ENCODE measurements around the gene TRIP10. TPM values are rescaled to one million over a fixed set of nuclear protein-coding genes. Genes with fewer than 3 reads are reported as not detected.

Gene TRIP10
- total RNA-seq, 4 donors from 2014 or later = 25.5 to 80.7 (median 40.5) TPM

DNA sequence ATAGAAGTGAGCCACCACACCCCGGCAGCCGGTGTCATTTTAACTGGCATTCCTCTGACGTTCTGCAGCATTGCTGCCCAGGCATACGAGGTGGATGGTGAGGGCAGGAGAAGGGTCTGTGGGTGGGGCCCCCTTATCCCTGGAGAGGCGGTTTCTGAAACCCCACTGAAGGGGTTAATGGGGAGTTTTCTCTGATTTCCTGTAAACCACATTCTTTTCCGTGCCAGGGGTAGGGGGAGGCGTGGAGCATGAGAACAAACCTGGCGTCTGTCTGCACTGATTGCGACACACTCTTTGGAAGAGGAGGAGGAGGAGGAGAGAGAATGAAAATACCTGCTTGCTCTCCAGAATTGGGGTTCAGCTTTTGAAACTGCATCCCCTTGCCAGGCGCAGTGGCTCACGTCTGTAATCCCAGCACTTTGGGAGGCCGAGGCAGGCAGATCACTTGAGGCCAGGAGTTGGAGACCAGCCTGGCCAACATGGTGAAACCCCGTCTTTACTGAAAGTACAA, 16.3 kb upstream of the TRIP10 start:
- 12% methylated on average over 13 of the region's 13 CpGs for WGBS
- H3K9me3 ChIP-seq = no peaks in the 10 kb centered on the region
- DNase-seq (ENCODE audit: low spot score in 2 of 2) = peak in 1 of 2 donors; percentile 72
- peak overlapping the region; percentile 54 for H3K27ac ChIP-seq
- no peak overlapping the region for H3K4me3 ChIP-seq
- no peaks in the 10 kb centered on the region for H3K27me3 ChIP-seq
- H3K4me1 ChIP-seq = peaks cover 24% of the 10 kb centered on the region
- TF ChIP-seq, protein P1, sequence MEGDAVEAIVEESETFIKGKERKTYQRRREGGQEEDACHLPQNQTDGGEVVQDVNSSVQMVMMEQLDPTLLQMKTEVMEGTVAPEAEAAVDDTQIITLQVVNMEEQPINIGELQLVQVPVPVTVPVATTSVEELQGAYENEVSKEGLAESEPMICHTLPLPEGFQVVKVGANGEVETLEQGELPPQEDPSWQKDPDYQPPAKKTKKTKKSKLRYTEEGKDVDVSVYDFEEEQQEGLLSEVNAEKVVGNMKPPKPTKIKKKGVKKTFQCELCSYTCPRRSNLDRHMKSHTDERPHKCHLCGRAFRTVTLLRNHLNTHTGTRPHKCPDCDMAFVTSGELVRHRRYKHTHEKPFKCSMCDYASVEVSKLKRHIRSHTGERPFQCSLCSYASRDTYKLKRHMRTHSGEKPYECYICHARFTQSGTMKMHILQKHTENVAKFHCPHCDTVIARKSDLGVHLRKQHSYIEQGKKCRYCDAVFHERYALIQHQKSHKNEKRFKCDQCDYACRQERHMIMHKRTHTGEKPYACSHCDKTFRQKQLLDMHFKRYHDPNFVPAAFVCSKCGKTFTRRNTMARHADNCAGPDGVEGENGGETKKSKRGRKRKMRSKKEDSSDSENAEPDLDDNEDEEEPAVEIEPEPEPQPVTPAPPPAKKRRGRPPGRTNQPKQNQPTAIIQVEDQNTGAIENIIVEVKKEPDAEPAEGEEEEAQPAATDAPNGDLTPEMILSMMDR (IDR thresholded peaks at IDR 0.05) = no peak
- no peak for TF ChIP-seq EP300 (IDR thresholded peaks at IDR 0.05)
- TF ChIP-seq POLR2A (IDR thresholded peaks at IDR 0.05) = no peak
- no peak for TF ChIP-seq POLR2AphosphoS5 (IDR thresholded peaks at IDR 0.05)
- H3K36me3 ChIP-seq = no peaks in the 10 kb centered on the region

DNA sequence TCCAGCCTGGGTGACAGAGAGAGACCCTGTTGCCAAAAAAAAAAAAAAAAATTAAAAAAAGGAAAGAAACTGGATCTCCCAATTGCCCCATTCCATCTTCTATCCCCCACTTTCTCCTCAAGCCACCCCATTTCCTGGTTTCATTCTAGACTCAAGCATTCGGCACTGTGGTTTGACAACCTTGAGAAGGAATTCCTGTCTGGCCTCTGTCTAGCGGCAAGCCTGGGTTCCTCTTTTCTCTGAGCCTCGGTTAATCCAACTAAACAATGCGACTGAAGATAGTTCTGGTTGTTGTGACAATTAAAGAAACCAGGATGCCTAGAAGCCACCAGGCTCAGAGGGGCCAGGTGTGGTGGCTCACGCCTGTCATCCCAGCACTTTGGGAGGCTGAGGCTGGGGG, 15.7 kb upstream of the TRIP10 start:
- peak overlapping the region; percentile 54 for H3K27ac ChIP-seq
- TF ChIP-seq, protein P1 (IDR thresholded peaks at IDR 0.05) = no peak
- TF ChIP-seq POLR2A (IDR thresholded peaks at IDR 0.05) (no peak), POLR2AphosphoS5 (IDR thresholded peaks at IDR 0.05) (no peak), EP300 (IDR thresholded peaks at IDR 0.05) (no peak)
- 56% methylated on average over 5 of the region's 5 CpGs for whole genome bisulfite sequencing
- no peaks in the 10 kb centered on the region for H3K9me3 ChIP-seq
- no peaks in the 10 kb centered on the region for H3K27me3 ChIP-seq
- H3K36me3 ChIP-seq = no peaks in the 10 kb centered on the region
- no peak overlapping the region for H3K4me3 ChIP-seq
- H3K4me1 ChIP-seq = peaks cover 24% of the 10 kb centered on the region
- DNase-seq (ENCODE audit: low spot score in 2 of 2) = no peak

DNA sequence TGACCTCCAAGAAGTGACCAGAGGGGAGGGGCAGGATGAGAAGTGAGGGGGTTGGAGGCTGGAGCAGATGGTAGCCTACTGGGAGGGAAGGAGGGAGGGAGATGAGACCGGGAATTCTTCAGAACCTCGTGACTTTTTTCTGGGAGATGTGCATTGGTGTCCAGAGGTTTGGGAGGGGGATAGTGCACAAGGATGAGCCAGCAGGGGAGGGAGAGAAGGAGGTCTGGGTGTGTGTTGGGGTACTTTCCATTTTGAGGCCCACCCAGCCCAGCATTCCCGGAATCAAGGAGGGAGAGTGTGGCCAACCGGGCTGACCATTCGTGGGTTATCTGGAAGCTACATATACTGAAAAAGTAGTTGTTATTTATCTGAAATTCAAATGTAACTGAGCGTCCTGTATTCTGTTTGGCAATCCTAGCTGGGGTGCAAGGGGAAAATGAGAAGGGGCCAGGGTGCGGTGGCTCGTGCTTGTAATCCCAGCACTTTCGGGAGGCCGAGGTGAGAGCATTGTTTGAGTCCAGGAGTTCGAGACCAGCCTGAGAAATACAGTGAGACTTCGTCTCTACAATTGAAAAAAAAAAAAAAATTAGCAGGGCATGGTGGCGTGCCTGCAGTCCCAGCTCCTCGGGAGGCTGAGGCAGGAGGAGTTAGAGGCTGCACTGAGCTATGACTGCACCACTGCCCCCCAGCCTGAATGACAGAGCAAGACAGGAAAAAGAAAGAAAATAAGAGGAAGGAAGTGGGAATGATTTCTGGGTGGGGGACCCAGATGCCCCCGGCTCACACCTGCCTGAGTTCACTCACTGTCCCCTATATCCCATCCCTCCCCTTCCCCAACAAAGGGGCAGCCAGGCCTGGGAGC, 14.6 kb upstream of the TRIP10 start:
- 70% methylated on average over 15 of the region's 15 CpGs for WGBS
- H3K4me1 ChIP-seq = peaks cover 24% of the 10 kb centered on the region
- no peak for DNase-seq (ENCODE audit: low spot score in 2 of 2)

DNA sequence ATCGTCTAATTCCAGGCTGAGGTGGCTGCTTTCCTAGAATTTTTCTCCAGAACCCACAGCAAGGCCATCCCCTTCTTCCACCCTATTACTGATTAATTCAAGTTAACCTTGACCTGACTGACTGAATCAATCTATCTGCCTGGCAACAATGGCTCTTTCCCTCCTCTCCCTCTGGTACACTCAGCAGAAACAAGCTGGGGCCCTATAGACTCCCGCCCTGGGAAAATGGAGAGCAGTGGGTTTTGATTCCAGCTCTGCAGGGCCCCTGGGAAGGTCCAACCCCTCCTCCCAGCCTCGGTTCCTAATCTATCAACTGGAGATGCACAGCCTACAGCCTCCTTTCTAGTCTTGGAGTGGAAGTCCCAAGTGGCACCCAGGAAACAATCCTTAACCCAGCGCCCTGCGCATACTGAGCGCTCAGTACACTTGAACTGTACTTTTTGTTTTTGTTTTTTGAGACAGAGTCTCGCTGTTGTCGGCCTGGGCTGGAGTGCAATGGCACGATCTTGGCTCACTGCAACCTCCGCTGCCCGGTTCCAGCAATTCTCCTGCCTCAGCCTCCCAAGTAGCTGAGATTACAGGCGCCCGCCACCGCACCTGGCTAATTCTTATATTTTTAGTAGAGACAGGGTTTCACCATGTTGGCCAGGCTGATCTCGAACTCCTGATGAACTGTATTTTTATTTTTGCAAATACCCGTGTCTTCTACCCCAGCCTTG, 13.8 kb upstream of the TRIP10 start:
- no peak for DNase-seq (ENCODE audit: low spot score in 2 of 2)
- 92% methylated on average over 16 of the region's 16 CpGs for WGBS
- Histone ChIP-seq H3K4me1 (peaks cover 19% of the 10 kb centered on the region), H3K27ac (no peak overlapping the region), H3K27me3 (no peaks in the 10 kb centered on the region), H3K9me3 (no peaks in the 10 kb centered on the region), H3K4me3 (no peak overlapping the region), H3K36me3 (no peaks in the 10 kb centered on the region)
- TF ChIP-seq POLR2AphosphoS5 (IDR thresholded peaks at IDR 0.05) = no peak

More for the DNA sequence above, 14.6 kb upstream of the TRIP10 start:
- Histone ChIP-seq H3K27me3 (no peaks in the 10 kb centered on the region), H3K27ac (no peak overlapping the region), H3K4me3 (no peak overlapping the region), H3K36me3 (no peaks in the 10 kb centered on the region), H3K9me3 (no peaks in the 10 kb centered on the region)
- TF ChIP-seq POLR2A (IDR thresholded peaks at IDR 0.05) (no peak), EP300 (IDR thresholded peaks at IDR 0.05) (no peak), POLR2AphosphoS5 (IDR thresholded peaks at IDR 0.05) (no peak)
- TF ChIP-seq, protein P1 (IDR thresholded peaks at IDR 0.05) = no peak

DNA sequence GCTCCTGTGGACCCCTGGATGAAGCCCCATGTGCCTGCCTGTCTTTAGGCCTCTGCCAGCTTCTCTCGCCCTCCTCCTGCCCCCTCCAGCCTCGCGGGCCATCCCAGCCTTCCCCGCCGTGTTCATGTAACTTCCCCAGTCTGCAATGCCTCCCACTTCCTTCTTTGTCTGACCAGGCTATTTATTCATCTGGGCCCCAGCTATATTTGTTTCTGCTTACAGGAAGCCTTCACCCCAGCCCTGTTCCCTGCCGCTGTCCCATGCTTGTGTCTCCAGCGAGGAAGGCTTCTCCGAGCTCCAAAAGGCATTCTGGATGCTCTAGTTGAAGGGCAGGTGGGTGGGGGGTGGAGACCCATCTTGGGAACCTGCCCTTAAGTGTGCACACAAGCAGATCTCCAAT, 11.1 kb upstream of the TRIP10 start:
- Histone ChIP-seq H3K4me1 (peaks cover 6% of the 10 kb centered on the region), H3K9me3 (no peaks in the 10 kb centered on the region), H3K36me3 (peaks cover 27% of the 10 kb centered on the region), H3K27ac (no peak overlapping the region), H3K27me3 (no peaks in the 10 kb centered on the region), H3K4me3 (no peak overlapping the region)
- no peak for TF ChIP-seq POLR2A (IDR thresholded peaks at IDR 0.05)
- no peak for TF ChIP-seq EP300 (IDR thresholded peaks at IDR 0.05)
- TF ChIP-seq POLR2AphosphoS5 (IDR thresholded peaks at IDR 0.05) = no peak
- TF ChIP-seq, protein P1 (IDR thresholded peaks at IDR 0.05) = no peak
- WGBS = 51% methylated on average over 8 of the region's 8 CpGs
- no peak for DNase-seq (ENCODE audit: low spot score in 2 of 2)
